GM21526 (cell line): ENCODE results near the gene CGNL1.

Source experiments
- ATAC-seq: cut with Tn5 transposase; IDR thresholded peaks from one replicate; pipeline ENCODE4 v1.9.1; 2021; ENCODE audit warnings: moderate library complexity; ENCODE audit not compliant: unreplicated experiment, low FRiP score

Gene CGNL1

DNA sequence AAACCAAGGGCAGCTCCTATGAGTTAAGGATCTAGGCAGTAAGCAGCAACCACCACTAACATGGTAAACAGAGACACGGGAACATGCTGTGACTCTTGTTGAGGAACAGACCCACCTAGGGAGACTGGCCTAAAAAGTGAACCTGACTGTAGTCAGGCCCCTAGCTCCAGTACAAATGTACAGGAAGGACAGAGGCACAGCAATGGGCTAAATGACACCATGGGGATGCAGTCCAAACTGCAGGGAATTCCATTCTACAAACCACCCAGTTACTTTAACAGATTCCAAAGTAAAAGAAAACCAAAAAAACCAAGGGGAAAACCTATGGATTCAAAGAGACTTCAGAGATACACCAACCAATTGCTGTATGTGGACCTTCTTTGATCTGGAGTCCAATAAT is 28.2 kb upstream of the CGNL1 start:
- no peak for ATAC-seq

DNA sequence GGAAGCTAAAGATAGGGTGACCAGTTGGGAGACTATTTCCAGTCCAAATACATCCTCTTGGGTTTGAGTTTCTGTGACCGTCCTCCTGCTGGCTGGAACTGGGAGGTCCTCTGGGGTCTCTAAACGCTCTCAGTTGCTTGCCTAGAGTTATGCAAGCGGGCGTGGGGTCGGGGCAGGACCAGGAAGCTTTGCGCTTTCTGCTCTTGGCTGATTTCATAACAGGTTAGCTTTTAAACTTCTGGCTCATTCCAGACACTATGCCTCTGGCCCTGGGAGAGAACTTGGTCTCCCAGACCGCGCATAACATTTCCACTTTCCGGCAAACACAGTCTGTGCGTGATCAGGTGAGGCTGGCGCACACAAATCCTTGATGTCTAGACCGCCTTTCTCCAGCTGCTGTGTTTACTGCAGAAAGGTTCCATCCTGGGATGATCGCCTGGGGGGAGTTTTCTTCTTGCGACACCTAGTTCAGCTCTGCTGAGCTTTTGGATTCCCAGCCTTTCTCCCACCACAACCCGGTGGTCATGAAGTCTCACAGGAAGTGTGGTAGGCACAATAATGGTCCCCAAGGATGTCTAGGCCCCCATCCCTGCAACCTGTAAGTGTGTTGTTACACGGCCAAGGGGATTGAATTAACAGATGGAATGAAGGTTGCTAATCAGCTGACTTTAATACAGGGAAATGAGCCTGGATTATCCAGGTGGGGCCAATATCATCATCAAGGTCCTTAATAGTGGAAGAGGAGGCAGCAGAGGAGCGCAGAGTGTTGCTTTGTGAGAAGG is 23.6 kb upstream of the CGNL1 start:
- ATAC-seq = no peak

DNA sequence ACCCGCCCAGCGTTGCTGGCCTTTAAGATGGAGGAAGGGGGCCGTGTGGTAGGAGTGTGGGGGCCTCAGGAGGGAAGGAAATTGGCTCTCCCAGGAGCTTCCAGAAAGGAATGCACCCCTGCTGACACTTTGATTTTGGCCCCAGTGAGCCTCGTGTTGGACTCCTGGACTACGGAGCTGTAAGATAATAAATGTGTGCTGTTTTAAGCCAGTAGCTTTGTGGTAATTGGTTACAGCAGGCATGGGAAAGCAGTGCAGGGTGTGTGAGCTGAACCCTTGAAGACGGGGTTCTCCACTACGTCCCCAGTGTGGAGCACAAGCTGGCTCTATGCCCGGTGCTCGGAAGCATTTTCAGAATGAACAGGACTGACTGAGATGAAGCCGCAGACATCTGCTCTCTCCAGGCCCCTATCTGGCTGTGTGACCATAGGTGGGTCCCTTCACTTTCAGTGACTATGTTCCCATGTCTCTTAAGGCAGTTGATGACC is 22.9 kb upstream of the CGNL1 start:
- ATAC-seq = no peak

DNA sequence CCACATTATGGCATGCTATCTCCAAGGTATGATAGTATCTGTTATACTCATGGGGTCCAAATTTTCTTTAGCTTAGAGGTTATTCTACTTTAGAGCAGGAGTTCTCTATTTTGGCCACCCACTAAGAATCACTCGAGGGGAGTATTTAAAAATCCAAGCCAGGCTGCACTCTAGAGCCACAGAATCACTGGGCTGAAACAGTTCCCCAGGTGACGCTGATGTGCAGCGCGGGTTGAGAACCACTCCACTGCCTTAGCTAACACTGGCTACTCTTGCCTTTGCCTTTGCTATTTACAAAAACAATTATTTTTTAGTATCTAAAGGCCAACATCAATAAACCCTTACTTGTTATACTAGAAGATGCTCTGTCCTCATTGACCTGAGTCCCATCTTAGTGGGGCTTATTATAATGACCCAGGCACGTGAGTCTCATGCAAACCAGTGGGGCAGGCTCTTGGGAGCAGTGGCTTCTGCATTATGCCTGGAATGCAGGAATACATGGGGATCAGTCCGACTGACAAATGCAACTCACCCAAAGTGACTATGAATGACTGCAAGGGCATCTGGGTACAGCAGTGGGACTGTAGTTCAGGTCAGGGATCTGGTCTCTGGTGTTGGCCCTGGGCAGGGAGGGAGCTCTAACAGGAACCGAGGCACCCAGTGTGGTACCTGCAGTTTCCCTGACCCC is 21.7 kb upstream of the CGNL1 start:
- ATAC-seq = no peak

DNA sequence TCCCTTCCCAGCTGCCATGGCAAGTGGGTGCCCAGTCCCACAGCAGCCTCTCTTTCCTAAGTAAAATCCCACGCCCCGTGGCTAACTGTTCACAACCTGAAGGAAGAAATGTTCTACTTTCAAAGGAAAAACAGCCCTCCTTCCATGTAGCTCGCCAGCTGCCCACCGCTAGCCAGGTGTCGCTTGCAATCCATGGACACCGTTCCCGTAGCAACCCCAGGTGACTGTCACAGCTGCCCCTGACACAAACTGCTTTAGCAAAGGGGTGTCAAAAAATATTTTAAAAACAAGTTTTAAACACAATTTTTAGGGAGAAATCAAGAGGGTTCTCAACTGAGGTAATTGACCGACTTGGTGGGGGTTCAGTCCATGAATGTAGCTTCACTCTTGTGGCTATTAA is 21.0 kb upstream of the CGNL1 start:
- ATAC-seq = no peak

DNA sequence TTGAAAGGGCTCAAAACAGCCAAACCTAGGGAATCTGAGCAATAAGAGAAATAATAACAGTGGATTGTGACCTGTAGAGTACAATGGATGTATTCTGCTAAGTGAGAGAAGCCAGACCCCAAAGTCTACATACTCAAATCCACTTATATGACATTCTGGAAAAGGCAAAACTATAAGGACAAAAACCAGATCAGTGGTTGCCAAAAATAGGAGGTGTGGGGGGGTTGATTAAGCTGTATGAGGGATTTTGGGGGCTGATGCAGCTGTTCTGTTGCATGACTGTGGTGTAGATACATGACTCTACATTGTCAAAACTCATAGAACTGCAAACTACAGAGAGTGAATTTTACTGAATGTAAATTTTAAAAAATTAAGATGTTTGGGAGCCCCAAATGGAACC is 20.1 kb upstream of the CGNL1 start:
- ATAC-seq = no peak

DNA sequence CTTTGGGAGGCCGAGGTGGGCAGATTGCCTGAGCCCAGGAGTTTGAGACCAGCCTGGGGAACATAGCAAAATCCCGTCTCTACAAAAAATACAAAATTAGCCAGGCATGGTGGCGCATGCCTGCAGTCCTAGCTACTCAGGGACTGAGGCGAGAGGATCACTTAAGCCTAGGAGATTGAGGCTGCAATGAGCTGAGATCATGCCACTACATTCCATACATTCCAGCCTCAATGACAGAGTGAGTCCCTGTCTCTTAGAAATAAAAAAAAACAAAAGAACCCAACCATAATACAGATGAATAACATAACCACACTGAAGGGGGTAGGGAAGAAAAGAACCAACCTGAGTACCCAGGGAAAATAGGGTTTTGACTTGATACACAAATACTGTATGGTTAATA is 19.7 kb upstream of the CGNL1 start:
- ATAC-seq = no peak

DNA sequence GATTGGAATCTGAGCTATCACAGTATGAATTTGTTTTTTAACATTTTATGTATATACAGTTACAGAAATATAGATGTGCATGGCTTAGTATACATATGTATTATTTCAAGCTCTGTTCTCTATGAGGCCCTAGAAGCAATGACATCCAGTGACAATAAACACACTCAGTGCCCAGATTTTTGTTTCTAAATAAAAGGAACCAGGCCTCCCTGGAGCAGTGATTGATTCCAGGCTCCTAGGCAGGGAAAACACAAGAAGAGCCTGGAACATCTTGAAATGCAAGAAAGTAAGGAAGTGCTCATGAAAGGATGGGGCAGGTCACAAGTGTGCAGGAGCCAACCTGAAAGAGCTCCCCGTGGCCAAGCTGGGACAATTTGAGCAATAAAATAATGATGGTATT is 18.5 kb upstream of the CGNL1 start:
- ATAC-seq = no peak

DNA sequence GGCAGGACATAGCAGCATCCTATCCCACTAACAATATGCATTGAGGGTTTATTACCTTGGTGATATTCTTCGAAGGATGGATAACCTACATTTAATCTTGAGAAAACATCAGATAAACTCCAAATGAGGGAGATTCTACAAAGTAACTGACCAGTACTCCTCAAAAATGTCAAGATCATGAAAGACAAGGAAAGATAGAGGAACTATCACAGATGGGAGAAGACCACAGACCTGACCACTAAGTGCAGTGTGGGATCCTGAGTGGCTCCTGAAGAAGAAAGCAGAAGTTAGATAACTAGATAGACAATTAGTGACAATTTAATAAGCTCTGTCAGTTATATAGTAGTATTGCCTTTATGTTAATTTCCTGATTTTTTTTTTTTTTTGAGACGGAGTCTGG is 17.7 kb upstream of the CGNL1 start:
- no peak for ATAC-seq

DNA sequence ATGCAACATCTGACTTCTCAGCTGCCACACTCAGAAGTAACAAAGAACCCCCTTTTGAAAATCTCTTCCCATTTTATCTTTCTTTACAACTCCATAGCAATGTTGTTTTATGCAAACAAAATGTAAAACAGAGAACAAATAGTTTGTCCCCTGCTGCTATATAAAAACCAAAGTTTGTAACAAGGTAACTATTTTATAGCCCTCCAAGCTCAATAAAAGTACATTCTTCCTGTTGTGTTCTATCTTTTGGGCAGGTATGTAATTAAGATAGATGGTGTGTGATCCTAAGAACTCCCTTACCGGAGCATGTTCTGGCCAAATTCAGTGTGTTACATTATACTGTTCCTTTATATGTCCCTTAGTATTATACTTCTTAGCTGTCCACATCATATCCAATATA is 12.6 kb upstream of the CGNL1 start:
- no peak for ATAC-seq

DNA sequence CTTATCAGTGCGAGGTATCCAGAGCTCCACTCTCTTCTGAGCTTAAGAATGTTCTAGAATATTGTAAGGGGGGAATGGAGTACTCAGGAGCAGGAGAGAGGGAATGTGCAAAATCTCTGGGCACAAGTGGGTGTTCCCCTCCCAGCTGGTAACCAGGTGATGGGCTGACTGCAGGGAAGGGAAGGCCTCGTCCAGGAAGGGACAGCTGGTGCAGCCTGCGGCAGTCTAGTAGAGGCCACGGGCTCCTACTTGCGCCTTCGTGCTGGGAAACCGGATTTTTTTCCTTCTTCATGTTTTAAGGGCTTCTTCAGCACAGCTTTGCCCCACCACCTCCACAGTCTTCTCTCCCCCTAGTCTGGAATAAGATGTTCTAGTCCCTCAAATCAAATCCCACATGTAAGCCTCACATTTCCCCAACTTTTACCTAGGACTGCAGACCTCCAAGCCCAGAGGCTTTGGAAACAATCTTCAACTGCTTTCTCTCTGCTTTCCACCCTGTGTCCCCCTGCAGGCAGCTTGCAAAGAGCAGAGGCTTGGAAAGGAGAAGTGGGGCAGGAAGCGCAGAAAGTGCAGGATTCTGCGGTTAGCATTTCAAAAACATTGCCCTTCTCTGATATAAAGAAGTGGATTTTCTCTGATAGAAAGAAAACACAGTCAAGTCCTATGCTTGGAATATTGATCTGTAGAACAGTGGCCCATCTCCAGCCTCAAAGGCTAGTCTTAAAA is 11.9 kb upstream of the CGNL1 start:
- ATAC-seq = no peak

DNA sequence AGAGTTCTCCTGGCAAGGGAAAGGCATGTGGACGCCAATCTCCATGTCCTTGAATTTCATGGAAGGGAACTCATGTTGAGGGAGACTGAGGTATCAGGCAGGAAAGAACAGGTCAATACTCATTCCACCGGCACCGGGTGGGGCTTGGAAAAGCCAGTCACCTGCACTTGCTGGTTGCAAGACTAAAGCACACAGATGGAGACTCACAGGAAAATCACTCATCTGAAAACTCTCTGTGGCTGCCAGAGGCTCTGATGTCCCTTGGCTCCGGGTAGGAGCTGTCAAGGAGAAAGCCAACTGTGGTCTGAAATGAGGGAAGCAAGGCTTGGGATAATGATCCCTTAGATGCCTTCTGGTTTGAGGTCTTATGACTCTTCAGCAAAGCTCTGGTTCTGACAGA is 8.7 kb upstream of the CGNL1 start:
- no peak for ATAC-seq

DNA sequence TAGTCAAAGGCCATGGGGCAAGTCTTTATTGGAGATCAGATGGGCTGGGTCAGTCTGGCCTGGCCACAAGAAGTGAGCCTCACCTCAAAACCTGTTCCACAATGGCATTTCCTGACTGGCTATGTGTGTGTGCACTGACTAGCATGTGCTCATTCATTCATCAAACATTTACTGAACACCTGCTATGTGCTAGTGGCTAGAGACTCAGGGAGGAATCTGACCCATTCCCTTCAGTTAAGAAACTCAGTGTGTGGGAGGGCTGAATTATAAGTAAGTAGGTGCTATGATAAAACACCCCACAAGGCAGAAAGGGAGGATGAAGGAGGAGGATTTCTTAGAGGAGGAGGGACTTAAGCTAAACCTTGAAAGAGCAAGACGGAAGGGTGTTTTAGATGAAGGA is 5.4 kb upstream of the CGNL1 start:
- no peak for ATAC-seq

DNA sequence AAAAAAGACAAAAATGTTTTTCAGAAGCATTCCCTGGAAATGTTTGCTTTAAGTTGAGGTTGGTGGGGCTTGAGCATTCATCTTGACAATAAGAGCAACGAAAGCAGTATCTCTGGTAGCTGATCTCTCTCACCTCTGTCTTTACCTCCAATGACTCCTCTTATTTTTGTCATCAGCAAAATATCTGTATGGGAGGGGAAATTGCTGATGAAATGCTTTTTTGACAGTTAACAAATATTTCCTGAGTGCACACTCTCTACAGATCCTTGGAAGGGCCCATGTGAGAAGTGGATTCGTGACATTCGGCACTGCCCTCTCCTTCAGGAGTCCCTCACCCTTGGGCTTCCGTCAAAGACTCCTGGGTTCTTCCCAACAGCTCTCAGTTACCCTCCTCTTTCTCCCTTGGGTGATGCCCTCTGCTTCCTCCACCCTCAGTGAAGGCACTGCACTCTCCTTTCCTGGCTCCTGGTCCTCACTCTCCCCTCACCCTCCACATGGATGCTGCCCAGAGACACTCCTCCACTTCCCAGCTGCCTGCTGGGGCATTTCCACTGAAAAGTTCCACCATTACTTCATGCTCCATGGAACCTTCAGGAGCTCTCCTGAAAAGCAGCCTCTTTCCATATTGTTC is 2.9 kb upstream of the CGNL1 start:
- no peak for ATAC-seq

DNA sequence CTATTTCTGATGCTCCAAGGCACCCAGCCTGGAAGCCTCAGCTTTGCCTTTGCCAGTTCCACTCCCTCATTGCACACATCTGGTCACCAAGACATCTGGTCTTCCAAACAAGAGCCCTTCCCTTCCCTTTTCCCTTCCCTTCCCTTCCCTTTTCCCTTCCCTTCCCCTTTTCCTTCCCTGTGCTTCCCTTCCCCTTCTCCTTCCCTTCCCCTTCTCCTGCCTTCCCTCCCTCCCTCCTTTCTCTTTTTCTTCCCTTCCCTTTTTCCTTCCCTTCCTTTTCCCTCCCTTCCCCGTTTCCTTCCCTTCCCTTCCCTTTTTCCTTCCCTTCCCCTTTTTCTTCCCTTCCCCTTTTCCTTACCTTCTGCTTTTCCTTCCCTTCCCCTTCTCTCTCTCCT is 2.4 kb upstream of the CGNL1 start:
- no peak for ATAC-seq

DNA sequence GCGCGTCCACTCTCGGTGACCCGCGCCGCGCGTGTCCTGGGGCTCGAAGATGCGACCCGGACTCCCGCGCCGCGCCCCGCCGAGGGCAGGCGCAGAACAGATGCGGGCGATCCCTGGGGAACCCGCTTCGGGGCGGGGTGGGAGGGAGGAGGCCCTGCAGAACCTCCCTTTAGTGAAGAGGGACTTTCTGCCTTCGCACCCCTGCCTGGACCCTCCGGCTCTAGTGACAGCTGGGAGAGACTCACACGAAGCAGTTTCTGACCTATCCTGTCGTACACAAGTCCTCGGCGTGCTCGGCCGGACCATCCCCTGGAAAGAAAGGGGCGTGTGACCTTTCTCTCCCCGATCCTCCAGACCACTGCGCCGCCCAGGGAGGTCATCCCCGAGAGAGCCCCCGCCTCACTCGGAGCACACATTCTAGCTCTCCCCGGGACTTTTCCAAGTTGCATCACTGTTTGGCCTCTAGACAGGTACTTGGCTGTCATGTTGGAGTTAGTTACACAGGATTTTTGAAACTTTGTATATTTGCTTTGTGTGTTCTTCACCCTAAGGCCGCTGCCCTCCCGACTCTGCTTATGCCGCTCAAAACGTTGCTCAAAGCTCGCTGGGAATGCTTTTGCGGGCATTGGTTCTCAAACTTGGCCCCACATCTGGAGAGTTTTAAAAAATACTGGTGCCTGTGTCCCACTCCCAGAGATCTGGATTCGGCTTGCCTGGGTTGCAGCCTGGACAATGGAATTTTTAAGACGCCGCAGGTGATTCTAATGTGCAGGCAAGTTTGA is 582 bp downstream of the CGNL1 start:
- no peak for ATAC-seq

DNA sequence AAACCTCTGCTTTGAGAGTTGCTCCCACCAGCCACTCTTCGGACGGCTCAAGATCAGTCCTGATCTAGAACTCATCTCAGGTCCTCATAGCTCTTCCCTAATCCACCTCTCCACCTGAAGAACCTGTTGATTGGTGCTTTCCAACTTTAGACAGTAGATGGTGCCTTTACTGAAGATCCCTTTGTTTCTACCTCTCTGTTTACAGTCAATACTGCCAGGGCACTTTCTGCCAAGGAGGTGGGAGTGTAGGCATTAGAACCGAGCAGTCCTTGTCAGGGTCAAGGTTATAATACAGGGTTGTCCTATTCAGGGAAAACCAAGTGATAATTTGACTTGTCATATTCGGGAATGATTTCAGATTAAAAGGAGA is 1.2 kb downstream of the CGNL1 start:
- ATAC-seq = no peak

DNA sequence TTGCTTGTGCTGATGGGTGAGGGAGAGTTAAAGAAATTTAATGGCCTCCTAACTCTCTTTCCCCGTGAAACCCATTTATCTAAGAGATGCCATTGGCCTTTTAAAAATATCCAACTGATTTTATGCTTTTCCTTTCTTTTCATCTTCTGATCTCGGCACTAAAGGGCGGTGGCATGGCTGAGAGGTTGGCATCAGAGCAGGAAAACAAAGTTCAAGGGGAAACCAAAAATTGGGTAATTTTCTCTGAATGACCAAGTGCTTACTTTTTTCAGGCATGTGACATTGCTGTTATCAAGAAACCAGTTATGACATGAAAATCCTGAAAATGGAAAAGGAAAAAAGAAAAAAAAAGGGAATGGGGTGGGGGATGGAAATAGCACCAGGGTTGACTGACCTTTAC is 3.2 kb downstream of the CGNL1 start:
- no peak for ATAC-seq

DNA sequence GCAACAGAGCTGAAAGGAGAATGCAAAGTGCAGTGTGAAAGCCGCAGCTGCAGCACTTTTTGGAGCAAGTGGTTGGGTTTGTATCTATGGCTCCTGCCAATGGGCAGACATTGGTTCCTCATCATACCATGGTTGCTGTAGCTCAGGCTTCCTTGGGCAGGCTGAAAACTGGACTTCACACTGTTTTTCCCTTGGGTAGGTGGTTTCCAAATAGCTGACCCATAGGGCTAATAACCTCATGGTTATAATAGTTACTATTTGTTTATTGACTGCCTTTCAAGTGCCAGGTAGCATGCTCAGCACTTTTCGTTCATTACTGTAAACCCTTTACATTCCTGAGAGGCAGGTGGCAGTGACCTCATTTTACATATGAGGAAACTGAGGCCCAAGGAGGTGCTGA is 4.5 kb downstream of the CGNL1 start:
- ATAC-seq = no peak

DNA sequence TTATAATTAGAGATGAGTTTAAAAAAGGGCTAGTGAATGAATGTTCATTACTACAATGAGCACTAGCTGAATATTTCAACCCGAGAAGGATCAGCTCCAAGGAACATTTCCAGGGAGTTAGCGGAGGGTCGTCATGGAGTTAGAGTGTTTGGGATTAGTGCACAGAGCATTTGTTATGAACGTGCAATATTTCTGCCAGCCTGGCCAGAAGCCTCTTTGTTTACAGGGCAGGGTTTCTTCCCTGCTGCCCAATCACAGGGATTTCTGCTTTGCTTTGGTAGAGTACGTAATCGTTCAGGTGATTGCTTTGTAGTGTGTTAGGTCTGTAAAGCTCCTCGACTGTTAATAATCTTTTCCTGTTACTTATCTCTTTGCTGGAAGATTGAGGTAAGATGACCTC is 5.9 kb downstream of the CGNL1 start:
- no peak for ATAC-seq
